Body of pancreas (tissue), 4 donors: ENCODE data around the gene MALT1. TPM values are rescaled to one million over a fixed set of nuclear protein-coding genes. Genes with fewer than 3 reads are reported as not detected.

Experiments
- ATAC-seq: fragments of 150-250 bp; one replicate; pipeline ENCODE4 v1.9.1; 2016
- DNase-seq, 4 donors: peaks; one replicate each; pipeline ENCODE4 v3.0.0-alpha.2; 2019
- H3K27ac ChIP-seq, 4 donors: fragments of 200-600 bp; sonication (generic); 1 replicate in 3 of 4; 2 replicates in 1 of 4; pipeline versions ENCODE4 v1.5.1 to v1.6.1; 2016 to 2019; ENCODE audit warnings: mild to moderate bottlenecking in 1 of 4, mixed read lengths in 1 of 4, moderate library complexity in 1 of 4
- H3K27me3 ChIP-seq, 2 donors: fragments of 200-600 bp; sonication (generic); one replicate each; pipeline ENCODE4 v1.6.0; 2016; ENCODE audit warnings: mild to moderate bottlenecking in 1 of 2
- H3K36me3 ChIP-seq, 2 donors: fragments of 200-600 bp; sonication (generic); replicated peaks in 1 of 2; 2 replicates each; pipeline ENCODE4 v1.5.1; 2016; ENCODE audit warnings: low read depth in 2 of 2; ENCODE audit not compliant: insufficient read depth in 1 of 2
- H3K4me1 ChIP-seq: fragments of 200-600 bp; sonication (generic); one replicate; pipeline ENCODE4 v1.6.0; 2016
- H3K4me3 ChIP-seq, 2 donors: fragments of 200-600 bp; sonication (generic); 1 replicate in 1 of 2; 2 replicates in 1 of 2; pipeline ENCODE4 v1.5.1; 2016 to 2019
- H3K9me3 ChIP-seq, 3 donors: fragments of 200-600 bp; sonication (generic); 1 replicate in 2 of 3; 2 replicates in 1 of 3; pipeline ENCODE4 v1.5.1; 2016
- CTCF ChIP-seq, 7 experiments: fragments of 450-650 bp in 4 of 7; fragments of 200-600 bp in 3 of 7; sonication (generic) in 3 of 7; IDR thresholded peaks; one replicate each; pipeline ENCODE4 v1.5.1; 2016 to 2019; ENCODE audit warnings: antibody characterized with exemption in 7 of 7
- POLR2A ChIP-seq, 3 donors: fragments of 450-650 bp; IDR thresholded peaks; one replicate each; pipeline ENCODE4 v1.6.1; 2016; ENCODE audit warnings: antibody characterized with exemption in 3 of 3, mild to moderate bottlenecking in 2 of 3
- WGBS, 2 donors: methylation state at CpG; one replicate each; pipeline ENCODE4 v1.1.5; 2017; 5-methylcytosine and 5-hydroxymethylcytosine counted together
- intact Hi-C: fragments of 100-400 bp; cut with DNase I; formaldehyde crosslinking; loops from one replicate; pipeline ENCODE4 v1.15.1; 2023
- total RNA-seq, 2 donors: library from RNA; depleted of rRNA; stranded (reverse); fragments of >200 nt; gene quantifications; one replicate each; pipeline ENCODE4 v1.1.0, GENCODE V29; 2016

MALT1 gene
- total RNA-seq = 10 to 100 TPM in 1 of 2 donors, 1 to 10 TPM in 1; 9.6 to 14.5 TPM

- DNase-seq (peak; percentile 91 to 95 (median 94)), ATAC-seq (peak; percentile 97)
- H3K27me3 ChIP-seq = no peaks in the 10 kb centered on the region
- intact Hi-C loops = no loop called here
- H3K9me3 ChIP-seq = no peaks in the 10 kb centered on the region
- peak within 1 kb of the TSS; percentile 83 to 97 (median 94) for H3K27ac ChIP-seq
- peaks cover 20% of the 10 kb centered on the region for H3K4me1 ChIP-seq
- TF ChIP-seq POLR2A (IDR thresholded peaks at IDR 0.05) (peak; percentile 79 to 86 (median 83)), CTCF (IDR thresholded peaks at IDR 0.05) (no peak)
- peak within 1 kb of the TSS; percentile 52 to 88 for H3K4me3 ChIP-seq
- no peaks in the 10 kb centered on the region for H3K36me3 ChIP-seq
- 0 to 1% methylated on average over 8 to 37 of the region's 60 CpGs for WGBS, 2 donors
Measured at GRCh38 chr18:58671111-58671631, at the start of gene MALT1. Gene MALT1, plus strand, starts transcription at chr18:58671465. Its CDS starts 179 bp downstream, at chr18:58671644.

- Histone ChIP-seq H3K27me3 (no peaks in the 10 kb centered on the region), H3K4me3 (no peak overlapping the region), H3K4me1 (no peaks in the 10 kb centered on the region), H3K36me3 (no peaks in the 10 kb centered on the region), H3K9me3 (no peaks in the 10 kb centered on the region), H3K27ac (no peak overlapping the region)
- whole genome bisulfite sequencing, 2 donors = 84 to 85% methylated on average over 6 of the region's 6 CpGs
- no peak for DNase-seq
- intact Hi-C loops = no loop called here
- no peak for TF ChIP-seq POLR2A (IDR thresholded peaks at IDR 0.05)
- no peak for ATAC-seq
Measured at GRCh38 chr18:58624011-58624410, 47.3 kb upstream of the MALT1 start.

GRCh38 chr18:58625839-58626238 lies 45.4 kb upstream of the MALT1 start:
- no peaks in the 10 kb centered on the region for H3K4me1 ChIP-seq
- H3K36me3 ChIP-seq = no peaks in the 10 kb centered on the region
- ATAC-seq (no peak), DNase-seq (no peak)
- WGBS, 2 donors = 85% methylated on average over 10 of the region's 10 CpGs
- intact Hi-C loops = no loop called here
- H3K9me3 ChIP-seq = no peaks in the 10 kb centered on the region
- TF ChIP-seq CTCF (IDR thresholded peaks at IDR 0.05) = no peak
- no peak for TF ChIP-seq POLR2A (IDR thresholded peaks at IDR 0.05)
- H3K27ac ChIP-seq = no peak overlapping the region
- no peaks in the 10 kb centered on the region for H3K27me3 ChIP-seq
- H3K4me3 ChIP-seq = no peak overlapping the region

- no peak overlapping the region for H3K27ac ChIP-seq
- no peak overlapping the region for H3K4me3 ChIP-seq
- H3K36me3 ChIP-seq = no peaks in the 10 kb centered on the region
- H3K9me3 ChIP-seq = no peaks in the 10 kb centered on the region
- no peaks in the 10 kb centered on the region for H3K4me1 ChIP-seq
- ATAC-seq (no peak), DNase-seq (no peak)
- no peaks in the 10 kb centered on the region for H3K27me3 ChIP-seq
- WGBS, 2 donors = 76 to 95% methylated on average over 2 of the region's 2 CpGs
- intact Hi-C loops = no loop called here
- TF ChIP-seq POLR2A (IDR thresholded peaks at IDR 0.05) (no peak), CTCF (IDR thresholded peaks at IDR 0.05) (no peak)
Measured at GRCh38 chr18:58630071-58630470, 41.2 kb upstream of the MALT1 start.

- WGBS, 2 donors = 58 to 63% methylated on average over 5 of the region's 5 CpGs
- no peak overlapping the region for H3K4me3 ChIP-seq
Measured at GRCh38 chr18:58631301-58631700, 40.0 kb upstream of the MALT1 start.

More at GRCh38 chr18:58631301-58631700, 40.0 kb upstream of the MALT1 start:
- Histone ChIP-seq H3K27ac (no peak overlapping the region), H3K36me3 (no peaks in the 10 kb centered on the region), H3K27me3 (no peaks in the 10 kb centered on the region), H3K9me3 (no peaks in the 10 kb centered on the region), H3K4me1 (no peaks in the 10 kb centered on the region)
- intact Hi-C loops = no loop called here
- no peak for ATAC-seq
- no peak for TF ChIP-seq CTCF (IDR thresholded peaks at IDR 0.05)
- TF ChIP-seq POLR2A (IDR thresholded peaks at IDR 0.05) = no peak
- DNase-seq = no peak
